Nephron (organoid): ENCODE results near the gene ARL6IP4.

ENCODE experiments used
- H3K27ac Mint-ChIP-seq, 3 experiments: 2 replicates each; pipeline ENCODE4 v1.8.0; 2020; ENCODE audit warnings: mixed read lengths in 3 of 3, mild to moderate bottlenecking in 2 of 3, moderate library complexity in 1 of 3
- H3K27me3 Mint-ChIP-seq: 2 replicates; pipeline ENCODE4 v1.8.0; 2021; ENCODE audit warnings: low read depth, mild to moderate bottlenecking, moderate library complexity, mixed read lengths
- H3K36me3 Mint-ChIP-seq: 2 replicates; pipeline ENCODE4 v1.8.0; 2020; ENCODE audit warnings: low read depth, mixed read lengths
- H3K4me1 Mint-ChIP-seq: 2 replicates; pipeline ENCODE4 v1.8.0; 2020; ENCODE audit warnings: mixed read lengths
- H3K4me3 Mint-ChIP-seq, 3 experiments: 2 replicates each; pipeline ENCODE4 v1.8.0; 2020; ENCODE audit warnings: mild to moderate bottlenecking in 3 of 3, mixed read lengths in 3 of 3, moderate library complexity in 2 of 3
- H3K9me3 Mint-ChIP-seq: 2 replicates; pipeline ENCODE4 v1.8.0; 2020; ENCODE audit warnings: mixed read lengths
- CTCF ChIP-seq, 3 experiments: fragments of 200-600 bp; sonication (generic); IDR thresholded peaks; one replicate each; pipeline ENCODE4 v1.5.0; 2021; ENCODE audit warnings: antibody characterized with exemption in 3 of 3; ENCODE audit not compliant: unreplicated experiment in 3 of 3

ARL6IP4 gene

GRCh38 chr12:123021688-123022604, 41.5 kb downstream of the ARL6IP4 start:
- Mint-ChIP-seq H3K36me3 (no peaks in the 10 kb centered on the region), H3K4me1 (no peaks in the 10 kb centered on the region), H3K9me3 (no peaks in the 10 kb centered on the region), H3K27ac (no peak overlapping the region), H3K27me3 (no peaks in the 10 kb centered on the region), H3K4me3 (no peak overlapping the region)
- TF ChIP-seq CTCF (IDR thresholded peaks at IDR 0.05; ENCODE audit: unreplicated experiment in 3 of 3) = no peak

- Mint-ChIP-seq H3K27ac (no peak overlapping the region), H3K4me1 (no peaks in the 10 kb centered on the region), H3K4me3 (no peak overlapping the region), H3K36me3 (no peaks in the 10 kb centered on the region), H3K9me3 (no peaks in the 10 kb centered on the region), H3K27me3 (no peaks in the 10 kb centered on the region)
- no peak for TF ChIP-seq CTCF (IDR thresholded peaks at IDR 0.05; ENCODE audit: unreplicated experiment in 3 of 3)
Measured at GRCh38 chr12:123022846-123023245, 42.4 kb downstream of the ARL6IP4 start.

GRCh38 chr12:123024819-123025391, 44.4 kb downstream of the ARL6IP4 start:
- H3K9me3 Mint-ChIP-seq = no peaks in the 10 kb centered on the region
- H3K27me3 Mint-ChIP-seq = no peaks in the 10 kb centered on the region
- no peaks in the 10 kb centered on the region for H3K36me3 Mint-ChIP-seq
- TF ChIP-seq CTCF (IDR thresholded peaks at IDR 0.05; ENCODE audit: unreplicated experiment in 3 of 3) = no peak
- H3K4me1 Mint-ChIP-seq = no peaks in the 10 kb centered on the region
- no peak overlapping the region for H3K27ac Mint-ChIP-seq
- no peak overlapping the region for H3K4me3 Mint-ChIP-seq

- TF ChIP-seq CTCF (IDR thresholded peaks at IDR 0.05; ENCODE audit: unreplicated experiment in 3 of 3) = no peak
- no peak overlapping the region for H3K27ac Mint-ChIP-seq
- no peaks in the 10 kb centered on the region for H3K9me3 Mint-ChIP-seq
- no peaks in the 10 kb centered on the region for H3K27me3 Mint-ChIP-seq
- no peak overlapping the region for H3K4me3 Mint-ChIP-seq
- H3K36me3 Mint-ChIP-seq = no peaks in the 10 kb centered on the region
- H3K4me1 Mint-ChIP-seq = no peaks in the 10 kb centered on the region
Measured at GRCh38 chr12:123026094-123026853, 45.8 kb downstream of the ARL6IP4 start.

GRCh38 chr12:123027726-123028445, 47.4 kb downstream of the ARL6IP4 start:
- H3K36me3 Mint-ChIP-seq = no peaks in the 10 kb centered on the region
- no peaks in the 10 kb centered on the region for H3K4me1 Mint-ChIP-seq
- H3K9me3 Mint-ChIP-seq = no peaks in the 10 kb centered on the region
- no peak for TF ChIP-seq CTCF (IDR thresholded peaks at IDR 0.05; ENCODE audit: unreplicated experiment in 3 of 3)
- peak overlapping the region in 1 of 3 experiments; percentile 17 for H3K27ac Mint-ChIP-seq
- no peaks in the 10 kb centered on the region for H3K27me3 Mint-ChIP-seq
- no peak overlapping the region for H3K4me3 Mint-ChIP-seq
